ENCODE data around the gene PCDH8. TPM values are rescaled to one million over a fixed set of nuclear protein-coding genes. Genes with fewer than 3 reads are reported as not detected.

The PCDH8 gene
- total RNA-seq, 1 experiment from 2014 or later, result 2.1 TPM

- peaks cover 7 to 10% of the 10 kb centered on the region in 2 experiments; a peak in 4 of 5 replicates for H3K9me3 Mint-ChIP-seq
- H4K8ac ChIP-seq (replicated peaks; ENCODE audit: insufficient read length, low read depth, low read length), result no peak overlapping the region
Observed at GRCh38 chr13:52885141-52885540, 36.7 kb upstream of the PCDH8 start.

More at GRCh38 chr13:52885141-52885540, 36.7 kb upstream of the PCDH8 start:
- no peak overlapping the region for H3K56ac ChIP-seq (ENCODE audit: insufficient read length, low read depth, low read length)
- H3K79me1 ChIP-seq (ENCODE audit: insufficient read depth, low read depth, low read length, poor library complexity, severe bottlenecking), result no peaks in the 10 kb centered on the region
- no peak overlapping the region for H3K9ac ChIP-seq (ENCODE audit: extremely low read depth, insufficient read length, low read length)
- TF ChIP-seq, protein P1, sequence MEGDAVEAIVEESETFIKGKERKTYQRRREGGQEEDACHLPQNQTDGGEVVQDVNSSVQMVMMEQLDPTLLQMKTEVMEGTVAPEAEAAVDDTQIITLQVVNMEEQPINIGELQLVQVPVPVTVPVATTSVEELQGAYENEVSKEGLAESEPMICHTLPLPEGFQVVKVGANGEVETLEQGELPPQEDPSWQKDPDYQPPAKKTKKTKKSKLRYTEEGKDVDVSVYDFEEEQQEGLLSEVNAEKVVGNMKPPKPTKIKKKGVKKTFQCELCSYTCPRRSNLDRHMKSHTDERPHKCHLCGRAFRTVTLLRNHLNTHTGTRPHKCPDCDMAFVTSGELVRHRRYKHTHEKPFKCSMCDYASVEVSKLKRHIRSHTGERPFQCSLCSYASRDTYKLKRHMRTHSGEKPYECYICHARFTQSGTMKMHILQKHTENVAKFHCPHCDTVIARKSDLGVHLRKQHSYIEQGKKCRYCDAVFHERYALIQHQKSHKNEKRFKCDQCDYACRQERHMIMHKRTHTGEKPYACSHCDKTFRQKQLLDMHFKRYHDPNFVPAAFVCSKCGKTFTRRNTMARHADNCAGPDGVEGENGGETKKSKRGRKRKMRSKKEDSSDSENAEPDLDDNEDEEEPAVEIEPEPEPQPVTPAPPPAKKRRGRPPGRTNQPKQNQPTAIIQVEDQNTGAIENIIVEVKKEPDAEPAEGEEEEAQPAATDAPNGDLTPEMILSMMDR (conservative IDR thresholded peaks at IDR 0.05), result no peak
- H3K36me3 Mint-ChIP-seq (ENCODE audit: insufficient read depth in 1 of 3, low read depth in 3 of 3), result peaks cover 0 to 16% (median 9%) of the 10 kb centered on the region in 3 experiments; a peak in 4 of 7 replicates
- H3K23me2 ChIP-seq (ENCODE audit: insufficient read length, low read depth, low read length, poor library complexity, severe bottlenecking), result no peaks in the 10 kb centered on the region
- H3K79me2 ChIP-seq (ENCODE audit: insufficient read depth, low read length), result no peaks in the 10 kb centered on the region
- H2AK5ac ChIP-seq (ENCODE audit: insufficient read length, low read length), result no peak overlapping the region
- H3K4me3 Mint-ChIP-seq, result no peak overlapping the region
- H2BK15ac ChIP-seq (ENCODE audit: low read depth, low read length), result no peak overlapping the region
- no peak overlapping the region for H2BK12ac ChIP-seq (ENCODE audit: insufficient read length, low read depth, low read length)
- H3K27ac Mint-ChIP-seq, result no peak overlapping the region
- no peak overlapping the region for H3K4ac ChIP-seq (ENCODE audit: low read depth, low read length)
- WGBS (ENCODE audit: extremely low coverage, insufficient read length, low lambda C conversion rate), result no CpG with 5 or more reads among the region's 5 CpGs
- no peak overlapping the region for H2BK20ac ChIP-seq (ENCODE audit: low read depth, low read length, poor library complexity, severe bottlenecking)
- peaks cover 8% of the 10 kb centered on the region; the same call in 1 of the 2 replicates for H3K27me3 ChIP-seq (ENCODE audit: insufficient read depth, low read length)
- no peak overlapping the region for H4K91ac ChIP-seq (ENCODE audit: insufficient read length, low read depth, low read length)
- no peak overlapping the region for H3K4me2 ChIP-seq (ENCODE audit: insufficient read depth, insufficient read length, low read length)
- H3T11ph ChIP-seq (ENCODE audit: low read length), result no peak overlapping the region
- H3K4me1 ChIP-seq (ENCODE audit: insufficient read depth, low read length), result peaks cover 15% of the 10 kb centered on the region
- no peaks in the 10 kb centered on the region for H3K9me3 ChIP-seq (ENCODE audit: control insufficient read depth, low read depth, low read length)
- H2BK5ac ChIP-seq (ENCODE audit: insufficient read length, low read length), result no peak overlapping the region
- no peak overlapping the region for H4K5ac ChIP-seq (ENCODE audit: insufficient read length, low read depth, low read length)
- peaks cover 60% of the 10 kb centered on the region for H3K27me3 Mint-ChIP-seq (ENCODE audit: low read depth)
- H2AFZ ChIP-seq (ENCODE audit: low read length), result no peak overlapping the region
- DNase-seq, result no peak
- no peak overlapping the region for H3K18ac ChIP-seq (ENCODE audit: insufficient read length, low read depth, low read length)
- H3K14ac ChIP-seq (ENCODE audit: insufficient read depth, low read length), result no peak overlapping the region
- H3K23ac ChIP-seq (ENCODE audit: insufficient read length, low read depth, low read length), result no peak overlapping the region
- peaks cover 66 to 69% of the 10 kb centered on the region in 2 experiments for H3K4me1 Mint-ChIP-seq
- no peaks in the 10 kb centered on the region for H4K20me1 ChIP-seq (ENCODE audit: control insufficient read depth, insufficient read depth, insufficient read length)
- no peak overlapping the region for H2BK120ac ChIP-seq (ENCODE audit: low read depth, low read length, poor library complexity, severe bottlenecking)
- no peak overlapping the region for H3K27ac ChIP-seq (ENCODE audit: insufficient read length, low read depth, low read length)
